Astrocyte of the spinal cord (primary cell): ENCODE measurements around the gene TUBA4A.
A peak's percentile ranks its signal among the peaks of the same experiment; 100 is the strongest.
"Not testable (repeated sequence)": the region's sequence is repeated elsewhere in the genome, so short reads cannot be mapped to it uniquely, and the experiment has no call there.

Source experiments
- DNase-seq: peaks from one replicate; pipeline ENCODE4 v3.0.0; 2011; ENCODE audit warnings: low read depth, low spot score
- H3K4me3 ChIP-seq: 2 replicates; pipeline ENCODE4 v1.5.1; 2011; ENCODE audit warnings: low read depth, mild to moderate bottlenecking, low read length, moderate library complexity
- in situ Hi-C: cut with HindIII; loops from 2 replicates; pipeline ENCODE4 v1.10.0; 2017; ENCODE audit warnings: low sequenced_read_pairs
- TF ChIP-seq, protein P1 (sequence below): IDR thresholded peaks from 2 replicates; pipeline ENCODE4 v1.5.1; 2012; ENCODE audit warnings: low read depth, mild to moderate bottlenecking, low read length, inconsistent platforms

The TUBA4A gene

DNA sequence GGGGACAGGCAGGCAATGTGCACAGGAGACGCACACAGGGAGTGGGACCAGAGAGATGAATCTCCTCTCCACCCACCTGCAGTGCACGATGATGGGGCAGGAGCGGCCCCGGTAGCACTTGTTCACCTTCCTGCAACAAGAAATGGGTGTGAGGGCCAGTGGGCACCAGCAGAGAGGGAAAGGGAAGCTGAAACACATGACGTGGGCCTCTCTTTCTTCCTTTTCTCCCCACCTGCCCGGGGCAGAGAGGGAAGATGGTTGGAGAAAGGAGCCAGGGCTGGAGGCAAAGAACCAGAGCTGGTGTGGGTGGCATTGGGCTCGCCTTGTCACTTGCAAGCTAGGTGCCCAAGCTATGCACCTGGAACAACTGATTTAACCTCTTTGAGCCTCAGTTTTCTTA, 37.7 kb upstream of the TUBA4A start:
- H3K4me3 ChIP-seq, result no peak overlapping the region
- in situ Hi-C loops, result no loop called here
- TF ChIP-seq, protein P1, sequence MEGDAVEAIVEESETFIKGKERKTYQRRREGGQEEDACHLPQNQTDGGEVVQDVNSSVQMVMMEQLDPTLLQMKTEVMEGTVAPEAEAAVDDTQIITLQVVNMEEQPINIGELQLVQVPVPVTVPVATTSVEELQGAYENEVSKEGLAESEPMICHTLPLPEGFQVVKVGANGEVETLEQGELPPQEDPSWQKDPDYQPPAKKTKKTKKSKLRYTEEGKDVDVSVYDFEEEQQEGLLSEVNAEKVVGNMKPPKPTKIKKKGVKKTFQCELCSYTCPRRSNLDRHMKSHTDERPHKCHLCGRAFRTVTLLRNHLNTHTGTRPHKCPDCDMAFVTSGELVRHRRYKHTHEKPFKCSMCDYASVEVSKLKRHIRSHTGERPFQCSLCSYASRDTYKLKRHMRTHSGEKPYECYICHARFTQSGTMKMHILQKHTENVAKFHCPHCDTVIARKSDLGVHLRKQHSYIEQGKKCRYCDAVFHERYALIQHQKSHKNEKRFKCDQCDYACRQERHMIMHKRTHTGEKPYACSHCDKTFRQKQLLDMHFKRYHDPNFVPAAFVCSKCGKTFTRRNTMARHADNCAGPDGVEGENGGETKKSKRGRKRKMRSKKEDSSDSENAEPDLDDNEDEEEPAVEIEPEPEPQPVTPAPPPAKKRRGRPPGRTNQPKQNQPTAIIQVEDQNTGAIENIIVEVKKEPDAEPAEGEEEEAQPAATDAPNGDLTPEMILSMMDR, result no peak
- DNase-seq, result no peak

DNA sequence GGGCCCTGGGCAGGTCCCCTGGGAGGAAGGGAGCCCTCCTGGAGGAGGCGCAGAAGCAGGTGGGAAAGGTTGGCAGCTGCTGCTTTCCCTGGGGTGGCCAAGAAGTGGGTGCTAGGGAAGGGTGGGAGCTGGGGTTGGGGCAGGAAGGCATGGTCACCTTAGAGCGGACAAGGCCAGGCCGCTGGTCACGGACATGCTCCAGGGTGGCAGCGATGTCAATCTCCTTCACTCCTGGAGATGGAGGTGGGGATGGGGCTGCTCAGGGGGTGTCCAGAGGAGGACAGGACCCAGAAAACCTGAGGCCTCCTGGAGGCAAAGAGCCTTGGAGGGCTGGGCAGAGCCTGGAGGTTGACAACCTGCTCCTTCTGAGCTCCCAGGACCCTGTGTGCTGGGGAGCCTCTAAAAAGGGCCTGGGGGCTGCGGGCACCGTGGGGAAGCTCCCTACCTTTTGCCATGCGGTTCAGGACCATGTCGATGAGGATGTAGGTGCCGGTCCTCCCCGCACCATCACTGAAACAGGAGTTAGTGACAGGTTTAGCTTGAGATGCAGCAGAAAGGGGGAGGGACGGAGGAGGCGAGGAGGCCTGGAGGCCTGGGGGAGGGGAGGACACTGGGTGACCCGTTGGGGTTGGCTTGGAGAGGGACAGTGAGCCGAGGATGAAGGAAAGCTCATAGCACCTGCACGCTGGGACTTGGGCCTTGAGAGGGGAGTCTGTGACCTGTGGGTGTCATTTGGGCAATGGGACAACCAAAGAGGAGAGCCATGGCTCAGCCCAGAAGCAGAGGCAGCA, 36.9 kb upstream of the TUBA4A start:
- no peak for DNase-seq
- H3K4me3 ChIP-seq, result no peak overlapping the region
- TF ChIP-seq, protein P1, result no peak
- in situ Hi-C loops, result no loop called here

DNA sequence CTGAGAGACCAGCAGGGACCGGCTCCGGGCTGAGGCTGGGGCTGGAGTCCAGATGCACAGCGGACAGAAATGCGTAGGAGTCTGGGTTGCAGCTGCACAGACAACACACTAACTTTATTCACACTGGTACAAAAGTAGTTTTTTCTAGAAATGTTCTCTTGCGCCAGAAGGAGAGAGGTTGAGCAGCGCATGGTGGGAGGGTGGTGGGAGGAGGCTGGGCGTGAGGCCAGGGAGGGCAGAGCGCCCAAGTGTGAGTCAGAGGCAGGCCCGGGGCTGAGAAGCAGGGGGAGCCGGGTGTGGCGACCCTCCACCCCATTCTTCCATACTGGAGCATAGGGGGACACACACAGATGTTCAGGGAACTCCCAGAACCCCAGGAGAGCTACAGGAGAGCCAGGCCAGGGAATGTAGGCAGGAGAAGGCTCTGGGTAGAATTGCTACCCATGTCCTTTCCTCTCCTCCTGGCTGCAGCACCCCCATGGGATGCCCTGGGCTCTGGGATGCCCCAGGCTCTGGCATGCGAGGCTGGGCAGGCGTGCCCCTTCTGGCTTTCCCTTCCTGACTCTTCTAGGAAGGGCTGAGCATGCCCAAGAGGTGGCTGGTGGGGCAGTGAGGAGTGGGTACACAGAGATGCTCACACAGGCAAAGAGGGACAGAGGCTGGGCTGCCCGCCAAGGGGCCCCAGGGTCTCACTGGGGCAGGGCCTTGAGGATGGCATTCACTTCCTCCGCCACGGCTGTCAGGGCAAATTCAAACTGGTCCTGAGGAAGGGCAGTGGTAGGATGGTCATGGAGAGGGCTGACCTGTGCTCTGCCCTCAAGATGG, 36.0 kb upstream of the TUBA4A start:
- TF ChIP-seq, protein P1, result no peak
- in situ Hi-C loops, result no loop called here
- H3K4me3 ChIP-seq, result no peak overlapping the region
- DNase-seq, result peak; percentile 90

DNA sequence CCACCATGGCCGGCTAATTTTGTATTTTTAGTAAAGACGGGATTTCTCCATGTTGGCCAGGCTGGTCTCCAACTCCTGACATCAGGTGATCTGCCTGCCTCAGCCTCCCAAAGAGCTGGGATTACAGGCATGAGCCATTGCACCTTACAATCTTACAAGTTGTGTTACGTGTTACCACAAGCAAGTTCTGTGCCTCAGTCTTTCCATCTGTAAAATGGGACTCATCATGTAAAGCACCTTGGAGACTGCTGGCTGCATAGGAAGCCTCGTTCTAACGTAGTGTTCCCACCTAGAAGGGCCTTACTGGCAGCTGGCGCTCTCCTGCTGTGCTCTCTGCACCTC, 35.4 kb upstream of the TUBA4A start:
- in situ Hi-C loops, result no loop called here
- no peak overlapping the region for H3K4me3 ChIP-seq
- no peak for DNase-seq
- TF ChIP-seq, protein P1, result no peak

DNA sequence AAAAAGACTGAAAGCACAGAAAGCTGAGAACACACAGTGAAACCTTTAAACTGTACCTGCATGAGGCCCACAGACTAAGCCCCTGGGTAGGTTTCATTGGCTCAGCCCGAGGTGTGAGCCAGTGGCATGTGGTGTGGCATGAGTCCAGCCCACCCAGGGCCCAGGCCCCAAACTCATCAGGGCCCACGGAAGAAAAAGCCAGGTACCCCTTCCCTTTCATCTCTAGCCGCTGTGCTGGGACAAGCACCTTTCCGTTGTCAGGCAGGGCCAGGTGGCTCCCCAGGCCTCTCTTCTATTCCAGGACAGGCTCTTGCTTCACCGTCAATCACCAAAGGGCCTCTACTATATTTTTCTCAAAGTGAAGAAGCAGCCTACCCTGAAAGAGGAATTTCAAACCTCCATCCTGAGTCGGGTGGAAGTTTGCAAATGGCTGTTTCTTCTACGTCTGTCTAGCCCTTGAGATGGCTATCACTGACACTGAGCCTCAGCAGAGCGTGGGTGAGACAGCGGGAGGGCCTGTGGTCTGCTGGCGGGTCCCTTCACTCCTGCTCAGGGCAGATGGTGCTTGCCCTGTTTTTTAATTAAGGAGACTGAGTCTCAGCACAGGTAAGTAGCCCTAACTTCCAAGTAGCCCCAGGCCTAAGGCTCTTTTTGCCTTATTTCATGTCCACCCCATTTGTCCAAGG, 34.0 kb upstream of the TUBA4A start:
- no peak overlapping the region for H3K4me3 ChIP-seq
- TF ChIP-seq, protein P1, result no peak
- in situ Hi-C loops, result no loop called here
- DNase-seq, result no peak

DNA sequence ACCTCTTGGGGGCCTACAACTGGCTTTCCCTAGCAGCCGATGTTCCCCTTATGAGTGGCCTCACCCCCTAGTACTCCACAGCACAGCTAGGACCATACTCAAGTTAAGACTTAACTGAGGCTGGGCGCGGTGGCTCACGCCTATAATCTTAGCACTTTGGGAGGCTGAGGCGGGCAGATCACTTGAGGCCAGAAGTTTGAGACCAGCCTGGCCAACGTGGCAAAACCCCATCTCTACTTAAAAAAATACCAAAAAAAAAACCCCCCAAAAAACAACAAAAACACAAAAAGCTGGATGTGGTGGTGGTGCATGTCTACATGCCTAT, 33.4 kb upstream of the TUBA4A start:
- H3K4me3 ChIP-seq, in situ Hi-C loops, DNase-seq: not testable (repeated sequence)
